Fibroblast of the aortic adventitia (primary cell): ENCODE measurements around the gene RMDN3. TPM values are rescaled to one million over a fixed set of nuclear protein-coding genes. Genes with fewer than 3 reads are reported as not detected.
A peak's percentile ranks its signal among the peaks of the same experiment; 100 is the strongest.

ENCODE experiments used
- DNase-seq: peaks from one replicate; pipeline ENCODE4 v3.0.0-alpha.2; 2010; ENCODE audit warnings: low read depth
- H3K4me3 ChIP-seq: 2 replicates; pipeline ENCODE4 v1.5.1; 2011; ENCODE audit warnings: low read depth, mild to moderate bottlenecking, control low read depth, low read length, moderate library complexity
- CTCF ChIP-seq: IDR thresholded peaks from 2 replicates; pipeline ENCODE4 v1.5.1; 2011; ENCODE audit warnings: mild to moderate bottlenecking, low read length, control low read depth, inconsistent platforms; ENCODE audit not compliant: insufficient read depth
- total RNA-seq: library from RNA; depleted of rRNA; stranded (reverse); fragments of >200 nt; gene quantifications from 2 replicates; pipeline ENCODE4 v1.2.3, GENCODE V29; 2012; ENCODE audit warnings: low replicate concordance

RMDN3 gene
- 18.0 and 54.0 TPM in 2 replicates for total RNA-seq

GRCh38 chr15:40754883-40755811 lies at the start of gene RMDN3:
RMDN3 (minus strand) TSS chr15:40755254; CDS start chr15:40754783, 471 bp downstream.
- DNase-seq, result peak; percentile 86
- H3K4me3 ChIP-seq, result peak within 1 kb of the TSS; percentile 95
- no peak for TF ChIP-seq CTCF

- no peak for TF ChIP-seq CTCF
- DNase-seq, result no peak
- H3K4me3 ChIP-seq, result no peak overlapping the region
Measured at GRCh38 chr15:40803688-40804087, 48.6 kb upstream of the RMDN3 start.

- no peak for TF ChIP-seq CTCF
- H3K4me3 ChIP-seq, result no peak overlapping the region
- no peak for DNase-seq
Measured at GRCh38 chr15:40803076-40803475, 48.0 kb upstream of the RMDN3 start.

GRCh38 chr15:40799523-40799922 lies 44.5 kb upstream of the RMDN3 start:
- no peak for DNase-seq
- H3K4me3 ChIP-seq, result no peak overlapping the region
- no peak for TF ChIP-seq CTCF

GRCh38 chr15:40796512-40796911 lies 41.5 kb upstream of the RMDN3 start:
- no peak for TF ChIP-seq CTCF
- H3K4me3 ChIP-seq, result no peak overlapping the region
- no peak for DNase-seq

GRCh38 chr15:40796041-40796440 lies 41.0 kb upstream of the RMDN3 start:
- DNase-seq, result no peak

More at GRCh38 chr15:40796041-40796440, 41.0 kb upstream of the RMDN3 start:
- no peak for TF ChIP-seq CTCF
- no peak overlapping the region for H3K4me3 ChIP-seq
